Measurements from ENCODE around the gene ARHGAP26. TPM values are rescaled to one million over a fixed set of nuclear protein-coding genes. Genes with fewer than 3 reads are reported as not detected.

The ARHGAP26 gene
- total and polyA plus RNA-seq, 2 experiments from 2014 or later = 9.5 to 16.8 TPM

GRCh38 chr5:142720641-142721271 lies 49.4 kb upstream of the ARHGAP26 start:
- Mint-ChIP-seq H3K4me3 (no peak overlapping the region), H3K36me3 (ENCODE audit: low read depth) (peaks cover 3% of the 10 kb centered on the region; the same call in 1 of the 3 replicates), H3K27ac (no peak overlapping the region; the same call in 1 of the 2 replicates), H3K27me3 (ENCODE audit: insufficient read depth, low read depth, poor library complexity) (peaks cover 7% of the 10 kb centered on the region), H3K4me1 (peaks cover 41% of the 10 kb centered on the region), H3K9me3 (no peaks in the 10 kb centered on the region)
- Histone ChIP-seq H4K20me1 (replicated peaks; ENCODE audit: insufficient read depth) (no peaks in the 10 kb centered on the region), H3K4me2 (no peak overlapping the region), H2AFZ (no peak overlapping the region), H3K27ac (ENCODE audit: low read depth) (0 out of 2 replicates have a peak overlapping the region, but pooled peaks have one; percentile 17), H3K79me2 (replicated peaks; ENCODE audit: insufficient read depth) (no peaks in the 10 kb centered on the region), H3F3A (replicated peaks; ENCODE audit: low read depth) (peaks cover 4% of the 10 kb centered on the region; the same call in 1 of the 2 replicates), H3K27me3 (ENCODE audit: insufficient read depth) (no peaks in the 10 kb centered on the region), H3K36me3 (ENCODE audit: insufficient read depth) (peaks cover 4% of the 10 kb centered on the region; the same call in 1 of the 2 replicates), H3K9me2 (ENCODE audit: insufficient read depth) (no peaks in the 10 kb centered on the region; the same call in 1 of the 2 replicates), H3K4me3 (no peak overlapping the region), H3K4me1 (ENCODE audit: insufficient read depth) (peaks cover 30% of the 10 kb centered on the region)
- TF ChIP-seq ZNF114 (CRISPR knock-in tag; IDR thresholded peaks at IDR 0.05) (no peak), STAT1 (IDR thresholded peaks at IDR 0.05; ENCODE audit: unreplicated experiment) (no peak), ZNF462 (CRISPR knock-in tag; IDR thresholded peaks at IDR 0.05) (no peak), NANOG (IDR thresholded peaks at IDR 0.05; ENCODE audit: borderline replicate concordance) (no peak), JUNB (IDR thresholded peaks at IDR 0.05; ENCODE audit: unreplicated experiment) (no peak)
- no peak for ATAC-seq
- DNase-seq (ENCODE audit: low spot score) = no peak

- no peak overlapping the region for H3K4me3 Mint-ChIP-seq
- H3K4me3 ChIP-seq = no peak overlapping the region
- H3K4me1 ChIP-seq (ENCODE audit: insufficient read depth) = peaks cover 19% of the 10 kb centered on the region
- TF ChIP-seq CREB1 (CRISPR knock-in tag; IDR thresholded peaks at IDR 0.05; ENCODE audit: low read depth) = no peak
- TF ChIP-seq ZNF114 (CRISPR knock-in tag; IDR thresholded peaks at IDR 0.05) = no peak
- H3K9me3 Mint-ChIP-seq = no peaks in the 10 kb centered on the region
- H3K4me2 ChIP-seq = no peak overlapping the region
- H3K27me3 ChIP-seq (ENCODE audit: insufficient read depth) = no peaks in the 10 kb centered on the region
- no peak overlapping the region for H3K27ac Mint-ChIP-seq
- H4K20me1 ChIP-seq (replicated peaks; ENCODE audit: insufficient read depth) = no peaks in the 10 kb centered on the region
- H3K27me3 Mint-ChIP-seq (ENCODE audit: insufficient read depth, low read depth, poor library complexity) = peaks cover 7% of the 10 kb centered on the region
- H3K79me2 ChIP-seq (replicated peaks; ENCODE audit: insufficient read depth) = no peaks in the 10 kb centered on the region
- peaks cover 3% of the 10 kb centered on the region; the same call in 1 of the 3 replicates for H3K36me3 Mint-ChIP-seq (ENCODE audit: low read depth)
- H3F3A ChIP-seq (replicated peaks; ENCODE audit: low read depth) = no peaks in the 10 kb centered on the region; the same call in 1 of the 2 replicates
- H3K27ac ChIP-seq (ENCODE audit: low read depth) = 0 out of 2 replicates have a peak overlapping the region, but pooled peaks have one; percentile 19
- peaks cover 10% of the 10 kb centered on the region for H3K36me3 ChIP-seq (ENCODE audit: insufficient read depth)
- DNase-seq (ENCODE audit: low spot score) (no peak), ATAC-seq (no peak)
- no peak overlapping the region for H2AFZ ChIP-seq
- peaks cover 30% of the 10 kb centered on the region for H3K4me1 Mint-ChIP-seq
- no peaks in the 10 kb centered on the region; the same call in 1 of the 2 replicates for H3K9me2 ChIP-seq (ENCODE audit: insufficient read depth)
These were observed 48.0 kb upstream of the ARHGAP26 start for GRCh38 chr5:142722146-142722545.

Measured in GM23338 (cell line).